GM12878 (cell line): ENCODE results near the gene SALL1. TPM values are rescaled to one million over a fixed set of nuclear protein-coding genes. Genes with fewer than 3 reads are reported as not detected.

Experiments
- ATAC-seq: fragments of 200-7000 bp; cut with Tn5 transposase; 3 replicates; pipeline ENCODE4 v1.9.1; 2020; ENCODE audit warnings: mild to moderate bottlenecking, moderate library complexity
- BruUV-seq: library from RNA; stranded (reverse); fragments of 400-500 nt; replicated peaks from 2 replicates; lab custom pipeline; 2021; lab: Mats Ljungman, UMichigan
- CTCF ChIA-PET: fragments of 300-600 bp; sonication (Branson Sonifier 250); formaldehyde crosslinking; extraction: SDS; loops from one replicate; lab custom pipeline; 2021; ENCODE audit warnings: inconsistent platforms; lab: Yijun Ruan, JAX
- POLR2A ChIA-PET: fragments of 350-600 bp; formaldehyde crosslinking; extraction: SDS; loops from one replicate; lab custom pipeline; 2021; ENCODE audit warnings: inconsistent platforms; lab: Charles Lee
- RAD21 ChIA-PET: fragments of 300-600 bp; sonication (Branson Sonifier 250); formaldehyde crosslinking; loops from one replicate; lab custom pipeline; 2023; ENCODE audit warnings: antibody characterized with exemption; ENCODE audit not compliant: unreplicated experiment; lab: Charles Lee
- SMC1A ChIA-PET: fragments of 300-600 bp; sonication (Branson Sonifier 250); formaldehyde crosslinking; loops from one replicate; lab custom pipeline; 2023; ENCODE audit not compliant: unreplicated experiment, uncharacterized antibody; lab: Charles Lee
- DNase-seq: peaks from one replicate; pipeline ENCODE4 v3.0.0-alpha.2; 2011; ENCODE audit warnings: low read depth, low spot score
- FAIRE-seq: peaks from 3 replicates; lab custom pipeline; 2011; peaks lifted over from hg19 to GRCh38; lab: Jason Lieb, UNC
- H2AFZ ChIP-seq: 2 replicates; pipeline ENCODE4 v1.6.0; 2011; ENCODE audit warnings: low read depth, low read length, control low read depth; ENCODE audit not compliant: control insufficient read depth
- H3K27ac ChIP-seq: 2 replicates; pipeline ENCODE4 v1.5.1; 2011; ENCODE audit warnings: control low read depth; ENCODE audit not compliant: control insufficient read depth, insufficient read depth
- H3K27me3 ChIP-seq, 2 experiments: replicated peaks in 1 of 2; 2 replicates each; pipeline versions ENCODE4 v1.6.0 to v1.6.1; 2011; ENCODE audit warnings: low read length in 1 of 2; ENCODE audit not compliant: control insufficient read depth in 2 of 2, insufficient read depth in 2 of 2
- H3K36me3 ChIP-seq, 2 experiments: 2 replicates each; pipeline ENCODE4 v1.5.1; 2011; ENCODE audit warnings: low read length in 1 of 2; ENCODE audit not compliant: control insufficient read depth in 2 of 2, insufficient read depth in 2 of 2
- H3K4me1 ChIP-seq: 2 replicates; pipeline ENCODE4 v1.6.1; 2011; ENCODE audit warnings: mild to moderate bottlenecking, low read length, moderate library complexity, mixed read lengths; ENCODE audit not compliant: control insufficient read depth, insufficient read depth
- H3K4me2 ChIP-seq: 2 replicates; pipeline ENCODE4 v1.6.0; 2011; ENCODE audit warnings: control low read depth; ENCODE audit not compliant: control insufficient read depth, insufficient read depth
- H3K4me3 ChIP-seq: fragments of 200-600 bp; sonication (generic); 2 replicates; pipeline ENCODE4 v1.5.1; 2016
- H3K79me2 ChIP-seq: 2 replicates; pipeline ENCODE4 v1.6.0; 2011; ENCODE audit warnings: low read length; ENCODE audit not compliant: control insufficient read depth, insufficient read depth
- H3K9ac ChIP-seq: 2 replicates; pipeline ENCODE4 v1.8.0; 2011; ENCODE audit warnings: low read length, control low read depth, mixed read lengths; ENCODE audit not compliant: control insufficient read depth, insufficient read depth
- H3K9me3 ChIP-seq: replicated peaks from 3 replicates; pipeline ENCODE4 v1.5.1; 2011; ENCODE audit warnings: mild to moderate bottlenecking, low read length; ENCODE audit not compliant: control insufficient read depth, insufficient read depth
- H4K20me1 ChIP-seq: 2 replicates; pipeline ENCODE4 v1.6.0; 2011; ENCODE audit not compliant: control insufficient read depth, insufficient read depth
- CEBPZ ChIP-seq: fragments of 150-350 bp; IDR thresholded peaks from 2 replicates; pipeline ENCODE4 v1.6.1; 2016; ENCODE audit warnings: low read depth, low read length
- CHD4 ChIP-seq: fragments of 200-600 bp; sonication (generic); IDR thresholded peaks from 2 replicates; pipeline ENCODE4 v1.6.1; 2016; ENCODE audit warnings: mild to moderate bottlenecking
- EGR1 ChIP-seq, 2 experiments: IDR thresholded peaks; 1 replicate in 1 of 2; 2 replicates in 1 of 2; pipeline ENCODE4 v1.6.1; 2011 to 2012; ENCODE audit warnings: low read depth in 2 of 2, low read length in 2 of 2, borderline replicate concordance in 1 of 2, mild to moderate bottlenecking in 1 of 2, moderate library complexity in 1 of 2
- EZH2 ChIP-seq: IDR thresholded peaks from 2 replicates; pipeline ENCODE4 v1.6.1; 2012; ENCODE audit warnings: low read depth, mild to moderate bottlenecking, control low read depth, inconsistent platforms, low read length, borderline replicate concordance; ENCODE audit not compliant: control insufficient read depth
- KAT2A ChIP-seq: conservative IDR thresholded peaks from 2 replicates; pipeline ENCODE4 v1.6.1; 2011; ENCODE audit warnings: low read depth, low read length; ENCODE audit not compliant: control insufficient read depth
- NFIC ChIP-seq: IDR thresholded peaks from 2 replicates; pipeline ENCODE4 v1.6.1; 2012; ENCODE audit warnings: low read depth, mild to moderate bottlenecking, inconsistent platforms, low read length, moderate library complexity
- NR2C1 ChIP-seq: fragments of 450-650 bp; IDR thresholded peaks from 2 replicates; pipeline ENCODE4 v1.6.1; 2017; ENCODE audit warnings: antibody characterized with exemption, mild to moderate bottlenecking, moderate library complexity
- PRDM15 ChIP-seq: fragments of 450-650 bp; formaldehyde crosslinking; IDR thresholded peaks from 2 replicates; pipeline ENCODE4 v1.4.0; 2020; ENCODE audit warnings: mild to moderate bottlenecking, moderate library complexity
- RB1 ChIP-seq: fragments of 450-650 bp; formaldehyde crosslinking; IDR thresholded peaks from 2 replicates; pipeline ENCODE4 v1.6.1; 2017; ENCODE audit warnings: mild to moderate bottlenecking, borderline replicate concordance
- SIX5 ChIP-seq: IDR thresholded peaks from 2 replicates; pipeline ENCODE4 v1.6.1; 2011; ENCODE audit warnings: mild to moderate bottlenecking, low read depth, low read length, moderate library complexity; ENCODE audit not compliant: severe bottlenecking
- WRNIP1 ChIP-seq: IDR thresholded peaks from 2 replicates; pipeline ENCODE4 v1.6.1; 2011; ENCODE audit warnings: low read depth, low read length, improper control_type of control experiment, borderline replicate concordance
- ZBTB11 ChIP-seq: fragments of 450-650 bp; formaldehyde crosslinking; IDR thresholded peaks from 2 replicates; pipeline ENCODE4 v1.5.0; 2022; ENCODE audit warnings: mild to moderate bottlenecking, missing genetic modification characterization
- ZSCAN29 ChIP-seq: fragments of 450-650 bp; IDR thresholded peaks from 2 replicates; pipeline ENCODE4 v1.6.1; 2017; ENCODE audit warnings: mild to moderate bottlenecking, moderate library complexity
- WGBS: methylation state at CpG from one replicate; pipeline ENCODE4 v1.1.6; 2016; ENCODE audit warnings: low lambda C conversion rate; ENCODE audit not compliant: insufficient replicate concordance, insufficient coverage; ENCODE audit errors: missing lambda C conversion rate; 5-methylcytosine and 5-hydroxymethylcytosine counted together
- in situ Hi-C: fragments of 300-500 bp; cut with MboI; formaldehyde crosslinking; loops from 9 replicates; pipeline ENCODE4 v1.14.3; 2018; ENCODE audit warnings: mixed read lengths
- intact Hi-C: fragments of 100-400 bp; cut with micrococcal nuclease; formaldehyde crosslinking; loops from one replicate; pipeline ENCODE4 v1.14.2; 2022; ENCODE audit not compliant: unreplicated experiment
- polyA plus RNA-seq, 11 experiments: library from polyadenylated mRNA; depleted of rRNA in 4 of 11; unstranded in 6 of 11; stranded (reverse) in 5 of 11; fragments of >200 nt; fragmentation: Nextera tagmentation in 4 of 11; fragmentation: Illumina TruSeq in 1 of 11; extraction: Ambion mirVana in 4 of 11; extraction: Trizol in 1 of 11; gene quantifications; 1 replicate in 1 of 11; 2 replicates in 10 of 11; pipeline versions ENCODE4 v1.2.1 to v1.2.3, GENCODE V29; 2011 to 2016; ENCODE audit warnings: inconsistent platforms in 2 of 11, missing spikeins in 2 of 11, low read depth in 1 of 11
- total RNA-seq, 4 experiments: library from RNA; depleted of rRNA in 3 of 4; stranded (reverse); fragments of >200 nt in 3 of 4; fragmentation: Illumina TruSeq in 1 of 4; extraction: Trizol in 1 of 4; gene quantifications; 2 replicates each; pipeline versions ENCODE4 v1.2.1 to v1.2.3, GENCODE V29; 2013 to 2021

SALL1 gene
- total and polyA plus RNA-seq, 10 of the 15 experiments (the other 5 are each of a cell fraction or from before 2014, with no cell fraction given), result 0.01 to 0.08 (median 0.03) TPM; not detected in 6

GRCh38 chr16:51134269-51134812 lies 16.7 kb downstream of the SALL1 start:
- Histone ChIP-seq H4K20me1 (no peaks in the 10 kb centered on the region), H3K4me2 (no peak overlapping the region), H3K9me3 (no peaks in the 10 kb centered on the region), H3K4me1 (no peaks in the 10 kb centered on the region), H3K79me2 (no peaks in the 10 kb centered on the region), H3K27me3 (peaks cover 1 to 2% of the 10 kb centered on the region in 2 experiments; a peak in 1 of 4 replicates), H3K36me3 (no peaks in the 10 kb centered on the region), H3K9ac (no peak overlapping the region), H3K4me3 (no peak overlapping the region), H3K27ac (no peak overlapping the region), H2AFZ (no peak overlapping the region)
- POLR2A ChIA-PET, result no interaction called here
- RAD21 ChIA-PET, result no interaction called here
- ATAC-seq, result no peak
- SMC1A ChIA-PET, result no interaction called here
- no TSS peak for BruUV-seq
- DNase-seq, result no peak
- in situ Hi-C loops (no loop called here), intact Hi-C loops (no loop called here)
- CTCF ChIA-PET, result no interaction called here
- 50% methylated on average over 36 of the region's 44 CpGs for WGBS
- FAIRE-seq, result no peak
- TF ChIP-seq EZH2, result no peak
- no peak for TF ChIP-seq RB1
- TF ChIP-seq NR2C1, result no peak
- no peak for TF ChIP-seq ZBTB11 (CRISPR knock-in tag)
- no peak for TF ChIP-seq CEBPZ
- TF ChIP-seq ZSCAN29, result no peak
- no peak for TF ChIP-seq KAT2A
- TF ChIP-seq NFIC, result no peak
- TF ChIP-seq CHD4, result no peak
- no peak for TF ChIP-seq SIX5
- TF ChIP-seq WRNIP1, result no peak
- TF ChIP-seq EGR1 (IDR thresholded peaks at IDR 0.05; ENCODE audit: borderline replicate concordance in 1 of 2, low read depth in 2 of 2, low read length in 2 of 2), result no peak
- TF ChIP-seq PRDM15, result no peak
